GM12801 (cell line): ENCODE measurements around the gene GRAMD1B.
A peak's percentile ranks its signal among the peaks of the same experiment; 100 is the strongest.

Experiments
- CTCF ChIP-seq: IDR thresholded peaks from one replicate; pipeline ENCODE4 v1.5.1; 2011; ENCODE audit warnings: control low read depth; ENCODE audit not compliant: insufficient read length; ENCODE audit errors: extremely low read depth

GRAMD1B gene

GRCh38 chr11:123570939-123571580 lies 141.0 kb downstream of the GRAMD1B start:
- no peak for TF ChIP-seq CTCF

- TF ChIP-seq CTCF, result no peak
Measured at GRCh38 chr11:123573286-123573685, 143.2 kb downstream of the GRAMD1B start.

DNA sequence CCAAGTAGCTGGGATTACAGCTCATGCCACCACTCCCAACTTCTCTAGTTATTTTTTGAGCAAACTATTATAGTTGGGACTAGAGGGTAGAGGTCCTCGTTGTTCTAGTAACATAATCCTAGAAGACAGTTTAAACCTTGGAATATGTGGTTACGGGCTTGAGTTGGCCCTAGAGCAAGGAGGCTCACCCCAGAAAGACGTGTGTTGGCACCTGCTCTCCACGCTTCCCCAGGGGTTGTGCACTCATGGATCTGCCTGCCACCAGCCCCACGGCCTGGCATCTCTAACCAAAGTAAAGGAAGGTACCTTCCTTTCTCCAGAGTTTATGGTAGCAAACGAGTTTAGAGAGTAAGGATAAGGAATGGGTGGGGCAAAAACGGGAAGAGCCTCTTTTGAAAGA lies 145.4 kb downstream of the GRAMD1B start:
- TF ChIP-seq CTCF, result no peak

- no peak for TF ChIP-seq CTCF
Measured at GRCh38 chr11:123576082-123576481, 146.0 kb downstream of the GRAMD1B start.

DNA sequence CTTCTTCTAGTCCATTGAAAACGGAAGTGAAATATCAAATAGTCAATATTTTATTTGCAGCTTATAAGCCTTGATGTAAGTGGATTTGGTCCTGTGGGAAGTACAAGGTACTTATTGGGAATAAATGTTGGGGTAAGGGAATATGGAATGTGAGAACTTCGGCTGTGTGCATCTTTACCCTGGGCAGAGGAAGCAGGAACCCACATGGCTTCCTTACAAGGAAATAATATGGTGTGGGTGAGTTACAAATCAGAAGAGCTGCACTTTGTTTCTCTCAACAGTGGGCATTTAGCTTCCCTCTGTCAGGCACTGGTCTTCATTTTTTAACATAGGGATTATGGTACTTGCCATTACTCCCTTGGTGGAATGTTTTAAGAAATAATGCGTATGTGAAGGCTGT lies 146.4 kb downstream of the GRAMD1B start:
- TF ChIP-seq CTCF, result no peak

DNA sequence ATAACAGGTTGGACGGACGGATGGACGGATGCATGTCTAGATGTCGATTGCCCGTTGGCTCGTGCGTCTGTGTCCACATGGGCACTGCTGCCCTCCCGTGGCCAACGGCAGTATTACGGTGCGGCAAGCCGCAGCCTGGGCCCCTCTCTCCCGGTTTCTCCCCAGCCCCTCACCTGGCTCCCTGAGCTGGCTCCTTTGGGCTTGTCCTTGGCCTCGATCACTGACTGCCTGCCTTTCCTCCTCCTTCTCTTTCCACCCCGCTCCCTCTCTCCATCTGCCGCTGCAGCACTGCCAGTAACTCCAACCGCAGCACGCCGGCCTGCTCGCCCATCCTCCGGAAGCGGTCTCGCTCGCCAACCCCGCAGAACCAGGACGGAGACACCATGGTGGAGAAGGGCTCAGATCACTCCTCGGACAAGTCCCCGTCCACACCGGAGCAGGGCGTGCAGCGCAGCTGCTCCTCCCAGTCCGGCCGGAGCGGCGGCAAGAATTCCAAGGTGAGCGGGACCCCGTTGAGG lies 147.1 kb downstream of the GRAMD1B start:
- peak; percentile 92 for TF ChIP-seq CTCF

- no peak for TF ChIP-seq CTCF
Measured at GRCh38 chr11:123578778-123579481, 148.9 kb downstream of the GRAMD1B start.
